ENCODE data around the gene GMCL2. TPM values are rescaled to one million over a fixed set of nuclear protein-coding genes. Genes with fewer than 3 reads are reported as not detected.

GMCL2 gene
- total and polyA plus RNA-seq, 9 of the 15 experiments (the other 6 are each of a cell fraction or from before 2014, with no cell fraction given): 0.04 TPM; not detected in 8

DNA sequence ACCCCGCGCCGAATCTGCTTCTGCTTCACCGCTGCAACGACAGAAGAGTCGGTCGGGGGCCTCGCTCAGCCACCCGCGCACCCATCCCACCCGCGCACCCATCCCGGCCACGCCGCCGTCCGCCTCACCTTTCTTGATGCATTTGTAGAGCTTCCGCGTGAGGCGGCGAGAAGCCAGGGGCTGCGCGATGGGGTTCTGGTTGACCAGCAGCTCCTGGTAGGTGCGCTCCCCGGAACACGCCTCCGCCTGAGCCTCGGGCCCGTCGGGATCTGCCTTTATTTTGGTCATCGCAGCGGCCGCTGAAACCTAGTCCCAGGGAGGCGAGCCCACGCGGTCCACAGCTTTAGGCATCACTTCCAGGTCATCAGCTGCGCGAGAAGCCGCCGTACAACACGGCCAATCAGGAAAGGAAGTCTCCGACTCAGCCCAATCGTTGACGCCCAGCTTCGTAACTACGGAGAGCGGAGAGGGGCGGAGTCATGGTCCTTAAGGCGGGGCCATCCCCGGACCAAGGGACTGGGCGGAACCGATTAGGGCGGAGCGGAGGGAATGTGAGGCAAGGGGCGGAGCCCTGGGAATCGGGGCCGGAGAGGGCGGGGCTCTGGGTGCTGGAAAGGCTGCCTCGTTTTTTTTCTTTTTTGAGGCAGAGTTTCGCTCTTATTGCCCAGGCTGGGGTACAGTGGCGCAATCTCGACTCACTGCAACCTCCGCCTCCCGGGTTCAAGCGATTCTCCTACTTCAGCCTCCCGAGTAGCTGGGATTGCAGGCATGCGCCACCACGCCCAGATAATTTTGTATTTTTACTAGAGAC is 33.4 kb downstream of the GMCL2 start, which contains the start of gene NHP2 (continued):
- no peak for TF ChIP-seq ZNF79 (CRISPR knock-in tag; IDR thresholded peaks at IDR 0.05; ENCODE audit: low read depth)
- no peak for TF ChIP-seq ZNF3 (CRISPR knock-in tag; IDR thresholded peaks at IDR 0.05)
- no peak for TF ChIP-seq ZNF766 (CRISPR knock-in tag; conservative IDR thresholded peaks at IDR 0.05)
- 0 out of 2 replicates have a peak, but pooled peaks have one; percentile 14 for TF ChIP-seq NCOA1 (IDR thresholded peaks at IDR 0.05; ENCODE audit: low read depth)
- no peak for TF ChIP-seq BDP1 (IDR thresholded peaks at IDR 0.05; ENCODE audit: insufficient read depth, insufficient read length)
- no peak for TF ChIP-seq ZNF764 (CRISPR knock-in tag; IDR thresholded peaks at IDR 0.05; ENCODE audit: low read depth)
- TF ChIP-seq ZBTB1 (CRISPR knock-in tag; IDR thresholded peaks at IDR 0.05; ENCODE audit: borderline replicate concordance, low read depth): no peak
- no peak for TF ChIP-seq SMC3 (conservative IDR thresholded peaks at IDR 0.05; ENCODE audit: insufficient read depth, low read depth, low read length)
- TF ChIP-seq MCM2 (IDR thresholded peaks at IDR 0.05; ENCODE audit: low read depth): no peak
- TF ChIP-seq, protein P1, sequence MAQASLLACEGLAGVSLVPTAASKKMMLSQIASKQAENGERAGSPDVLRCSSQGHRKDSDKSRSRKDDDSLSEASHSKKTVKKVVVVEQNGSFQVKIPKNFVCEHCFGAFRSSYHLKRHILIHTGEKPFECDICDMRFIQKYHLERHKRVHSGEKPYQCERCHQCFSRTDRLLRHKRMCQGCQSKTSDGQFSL (CRISPR knock-in tag; IDR thresholded peaks at IDR 0.05): no peak
- TF ChIP-seq, protein P1 (tag; IDR thresholded peaks at IDR 0.05): no peak
- TF ChIP-seq EP300 (IDR thresholded peaks at IDR 0.05; ENCODE audit: low read length): no peak; the same call in 1 of the 2 replicates
- TF ChIP-seq CHD4 (IDR thresholded peaks at IDR 0.05; ENCODE audit: insufficient read depth, insufficient replicate concordance, low read depth, low read length, poor library complexity, severe bottlenecking): no peak
- TF ChIP-seq HCFC1 (IDR thresholded peaks at IDR 0.05; ENCODE audit: low read depth, low read length): peak; percentile 71
- no peak for TF ChIP-seq ZFP36 (IDR thresholded peaks at IDR 0.05; ENCODE audit: low read depth, low read length, partially characterized antibody)
- TF ChIP-seq NEUROD1 (IDR thresholded peaks at IDR 0.05; ENCODE audit: borderline replicate concordance, low read depth, low read length, partially characterized antibody): peak; percentile 69
- no peak for TF ChIP-seq NFE2L1 (tag; IDR thresholded peaks at IDR 0.05; ENCODE audit: borderline replicate concordance, low read depth)
- TF ChIP-seq KLF6 (CRISPR knock-in tag; IDR thresholded peaks at IDR 0.05; ENCODE audit: borderline replicate concordance): no peak
- no peak for TF ChIP-seq RHOXF2B (CRISPR knock-in tag; conservative IDR thresholded peaks at IDR 0.05)
- peak; percentile 59 for TF ChIP-seq JUND (IDR thresholded peaks at IDR 0.05; ENCODE audit: borderline replicate concordance, low read depth, low read length)
- peak; percentile 34; the same call in 1 of the 3 replicates for TF ChIP-seq JUND (tag; IDR thresholded peaks at IDR 0.05; ENCODE audit: borderline replicate concordance, low read depth, low read length)
- TF ChIP-seq ZC3H11A (IDR thresholded peaks at IDR 0.05; ENCODE audit: low read depth, low read length): no peak
- no peak for TF ChIP-seq HMG20B (CRISPR knock-in tag; IDR thresholded peaks at IDR 0.05)
- TF ChIP-seq, protein P2, sequence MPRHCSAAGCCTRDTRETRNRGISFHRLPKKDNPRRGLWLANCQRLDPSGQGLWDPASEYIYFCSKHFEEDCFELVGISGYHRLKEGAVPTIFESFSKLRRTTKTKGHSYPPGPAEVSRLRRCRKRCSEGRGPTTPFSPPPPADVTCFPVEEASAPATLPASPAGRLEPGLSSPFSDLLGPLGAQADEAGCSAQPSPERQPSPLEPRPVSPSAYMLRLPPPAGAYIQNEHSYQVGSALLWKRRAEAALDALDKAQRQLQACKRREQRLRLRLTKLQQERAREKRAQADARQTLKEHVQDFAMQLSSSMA (CRISPR knock-in tag; IDR thresholded peaks at IDR 0.05): no peak
- no peak for TF ChIP-seq ZNF165 (CRISPR knock-in tag; IDR thresholded peaks at IDR 0.05; ENCODE audit: borderline replicate concordance)
- TF ChIP-seq ZBTB8A (IDR thresholded peaks at IDR 0.05; ENCODE audit: partially characterized antibody): no peak
- TF ChIP-seq SMAD3 (CRISPR knock-in tag; conservative IDR thresholded peaks at IDR 0.05): no peak
- TF ChIP-seq BACH1 (tag; IDR thresholded peaks at IDR 0.05): no peak
- TF ChIP-seq ZNF384 (IDR thresholded peaks at IDR 0.05; ENCODE audit: low read depth, low read length): peak; percentile 86
- TF ChIP-seq GATA2 (CRISPR knock-in tag; IDR thresholded peaks at IDR 0.05): no peak

All from K562 (cell line).